Ovary (tissue), 3 donors: Measurements from ENCODE around the gene PDSS2.

Source experiments
- CTCF ChIP-seq, 3 donors: fragments of 450-650 bp in 2 of 3; fragments of 200-600 bp in 1 of 3; IDR thresholded peaks; one replicate each; pipeline versions ENCODE4 v1.5.1 to v1.8.0; 2016 to 2022; ENCODE audit warnings: antibody characterized with exemption in 3 of 3, mild to moderate bottlenecking in 1 of 3
- EP300 ChIP-seq: sonication (generic); formaldehyde crosslinking; IDR thresholded peaks from one replicate; pipeline ENCODE4 v1.6.1; 2017; ENCODE audit warnings: antibody characterized with exemption
- POLR2A ChIP-seq: fragments of 450-650 bp; IDR thresholded peaks from one replicate; pipeline ENCODE4 v1.6.1; 2017; ENCODE audit warnings: antibody characterized with exemption, mild to moderate bottlenecking, moderate library complexity
- donor health status: DM: no; HTN: no; CAD: no.

- TF ChIP-seq CTCF (IDR thresholded peaks at IDR 0.05) = no peak
- TF ChIP-seq EP300 = no peak
- no peak for TF ChIP-seq POLR2A
Observed at GRCh38 chr6:107488875-107489635, 29.7 kb upstream of the PDSS2 start.
